Fibroblast of skin of right quadriceps (primary cell): Measurements from ENCODE around the gene SIKE1.
"Not testable (repeated sequence)": the region's sequence is repeated elsewhere in the genome, so short reads cannot be mapped to it uniquely, and the experiment has no call there.

ENCODE experiments used
- DNase-seq: peaks from one replicate; pipeline ENCODE4 v3.0.0-alpha.2; 2013

Gene SIKE1

GRCh38 chr1:114755006-114755931, 25.2 kb downstream of the SIKE1 start:
- peak; percentile 10 for DNase-seq

DNA sequence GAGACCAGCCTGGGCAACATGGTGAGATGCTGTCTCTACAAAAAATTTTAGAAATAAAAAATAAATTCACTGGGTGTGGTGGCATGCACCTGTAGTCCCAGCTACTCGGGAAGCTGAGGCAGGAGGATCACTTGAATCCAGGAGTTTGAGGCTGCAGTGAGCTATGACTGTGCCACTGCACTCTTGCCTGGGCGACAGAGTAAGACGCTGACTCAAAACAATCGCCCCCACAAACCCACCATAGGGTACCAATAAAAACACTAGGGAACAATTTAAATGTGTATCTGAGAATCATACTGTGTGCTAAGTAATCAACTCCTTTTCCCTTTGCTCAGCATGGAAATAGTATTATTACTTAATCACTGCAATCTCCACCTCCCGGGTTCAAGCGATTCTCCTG, 26.8 kb downstream of the SIKE1 start:
- not testable (repeated sequence) for DNase-seq

DNA sequence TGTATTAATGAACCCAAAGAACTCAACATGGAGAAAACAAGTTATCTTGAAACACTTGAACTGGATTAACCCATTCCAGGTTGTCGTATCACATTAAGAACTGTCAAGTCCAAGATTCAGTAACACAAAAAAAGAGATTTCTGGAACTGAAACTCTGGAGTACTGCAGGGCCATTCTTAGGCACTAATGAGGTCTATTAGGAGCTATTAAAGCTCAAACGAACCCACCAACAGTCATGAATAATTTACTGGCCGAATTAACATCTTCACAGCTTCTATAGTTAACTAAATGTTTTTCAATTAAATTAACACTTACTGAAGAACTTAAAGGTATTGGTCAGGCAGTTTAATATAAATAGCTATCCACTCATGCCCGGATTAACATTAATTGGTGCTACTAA, 27.3 kb downstream of the SIKE1 start:
- DNase-seq = no peak

GRCh38 chr1:114750780-114751179, 29.7 kb downstream of the SIKE1 start:
- DNase-seq = no peak

- no peak for DNase-seq
Measured at GRCh38 chr1:114749835-114750234, 30.6 kb downstream of the SIKE1 start.

DNA sequence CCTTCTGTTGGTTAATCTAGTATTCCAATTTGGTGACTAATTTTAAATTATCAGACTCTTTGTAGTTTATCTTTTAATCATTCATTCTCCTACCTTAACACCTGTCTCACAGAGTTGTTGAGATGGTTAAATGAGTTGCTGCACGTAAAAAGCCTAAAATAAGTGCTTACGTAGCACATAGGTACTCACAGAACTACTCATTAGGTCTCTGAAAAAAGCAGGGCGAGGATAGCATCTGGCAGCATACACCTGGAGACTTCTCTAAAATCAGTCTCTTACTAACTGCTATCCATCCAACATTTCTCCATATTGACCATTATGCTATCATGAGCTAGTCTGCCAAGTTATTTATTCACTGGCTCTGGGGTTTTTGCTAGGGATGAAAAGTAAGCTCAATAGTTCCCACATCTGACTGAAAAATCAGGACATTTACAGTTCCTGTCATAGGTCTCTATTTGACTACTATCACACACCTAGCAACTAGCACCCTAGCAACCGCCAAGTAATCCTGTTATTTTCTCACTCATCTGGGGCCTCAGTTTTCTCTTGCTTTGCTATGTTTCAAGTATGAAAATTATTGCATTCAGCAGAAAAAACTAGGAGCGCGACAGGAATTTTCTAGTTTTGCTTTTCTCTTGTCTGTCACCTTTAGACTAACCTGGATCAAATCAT, 33.9 kb downstream of the SIKE1 start:
- no peak for DNase-seq

DNA sequence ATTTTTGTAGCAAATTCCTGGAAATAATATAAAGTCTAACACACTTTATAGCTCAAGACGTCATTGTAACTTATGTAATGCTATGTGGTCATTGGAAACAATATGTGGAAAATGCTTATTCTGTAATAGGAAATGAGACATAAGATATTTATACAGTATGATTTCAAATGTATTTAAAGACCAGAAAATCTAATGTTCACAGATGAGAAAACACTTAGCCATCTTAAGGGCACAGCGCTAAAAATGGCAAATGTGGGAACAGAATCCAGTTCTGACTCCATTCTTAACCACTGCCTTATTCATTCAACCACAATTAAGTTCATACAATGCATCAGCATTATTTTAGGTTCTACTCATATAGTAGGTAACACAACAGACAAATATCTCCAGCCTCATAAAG, 35.2 kb downstream of the SIKE1 start:
- DNase-seq = peak; percentile 25

GRCh38 chr1:114741963-114742746, 38.3 kb downstream of the SIKE1 start:
- no peak for DNase-seq

- no peak for DNase-seq
Measured at GRCh38 chr1:114740331-114740730, 40.2 kb downstream of the SIKE1 start.

DNA sequence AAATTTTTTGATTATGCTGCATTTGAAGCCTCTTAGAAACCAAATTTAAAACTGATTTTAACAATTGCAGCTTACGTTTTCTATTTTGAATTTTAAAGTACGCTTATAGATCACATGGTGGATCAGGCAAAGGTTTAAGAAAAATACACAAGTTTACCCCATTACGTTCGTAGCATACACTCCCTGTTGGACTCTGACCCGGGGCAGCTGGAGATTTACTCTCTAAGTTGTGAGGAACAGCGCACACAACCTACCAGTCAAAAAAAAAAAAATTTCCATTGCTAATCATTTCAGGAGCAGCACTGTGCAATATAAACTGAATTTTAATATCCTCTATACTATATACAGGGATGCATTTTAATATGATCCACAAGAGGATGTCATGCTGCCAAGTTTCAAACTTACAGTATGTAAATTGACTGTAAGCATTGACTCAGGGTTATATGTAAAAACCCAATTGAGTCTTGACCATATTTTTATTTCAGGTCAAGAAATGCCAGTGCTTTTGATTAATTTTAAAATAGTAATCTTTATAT, 43.1 kb downstream of the SIKE1 start:
- DNase-seq = no peak

DNA sequence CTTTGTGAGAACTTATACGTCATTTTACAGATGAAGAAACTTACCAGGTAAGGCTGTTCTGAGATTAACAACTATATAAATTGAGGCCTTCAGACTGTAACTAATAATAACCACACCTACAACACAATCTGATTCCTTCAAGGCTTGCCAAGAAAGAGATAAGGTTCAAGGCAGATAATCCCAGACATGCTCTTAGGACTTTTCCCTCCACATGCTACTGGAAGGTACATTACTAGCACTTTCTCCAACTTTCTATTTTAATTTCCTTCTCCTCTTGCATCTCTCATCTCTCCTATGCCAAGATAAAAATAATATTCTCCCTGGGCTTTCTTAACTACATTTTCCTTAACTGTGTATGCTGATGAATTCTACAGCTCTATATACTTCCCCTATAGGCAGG, 45.0 kb downstream of the SIKE1 start:
- DNase-seq = no peak

DNA sequence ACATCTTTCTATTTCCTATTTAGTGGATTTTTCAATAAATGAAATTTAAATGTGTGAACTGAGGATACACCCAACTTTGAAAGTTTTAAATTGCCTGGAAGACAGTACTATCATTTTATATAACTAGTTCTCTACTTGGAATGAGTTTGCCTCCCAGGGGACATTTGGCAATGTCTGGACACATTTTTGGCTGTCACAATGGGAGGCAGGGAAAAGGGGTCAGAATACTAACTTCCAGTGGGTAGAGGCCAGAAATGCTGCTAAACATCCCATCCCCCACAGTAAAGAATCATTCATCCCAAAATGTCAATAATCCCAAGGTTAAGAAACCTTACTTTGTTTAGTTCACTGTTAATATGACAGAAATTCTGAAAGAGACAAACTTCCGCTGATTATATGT, 50.7 kb downstream of the SIKE1 start:
- no peak for DNase-seq

GRCh38 chr1:114728553-114728952, 51.9 kb downstream of the SIKE1 start:
- no peak for DNase-seq

DNA sequence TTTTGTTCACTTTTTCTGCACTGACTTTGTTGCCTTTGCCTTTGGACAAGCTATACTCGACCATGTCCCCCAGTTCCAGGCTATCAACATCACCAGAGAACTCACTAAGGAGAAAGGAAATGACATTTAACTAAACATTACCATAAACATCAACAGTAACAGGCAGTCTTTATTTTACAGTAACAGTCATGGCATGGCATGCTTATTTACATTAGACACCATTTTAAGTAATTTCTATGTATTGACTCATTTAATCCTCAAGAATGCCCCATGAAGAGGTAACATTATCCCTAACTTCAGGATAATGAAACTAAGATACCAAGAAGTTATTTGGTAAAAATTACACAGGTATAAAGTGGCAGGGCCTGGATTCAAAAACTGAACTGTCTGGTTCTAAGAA, 55.3 kb downstream of the SIKE1 start:
- no peak for DNase-seq

GRCh38 chr1:114723915-114724314, 56.6 kb downstream of the SIKE1 start:
- DNase-seq = no peak

DNA sequence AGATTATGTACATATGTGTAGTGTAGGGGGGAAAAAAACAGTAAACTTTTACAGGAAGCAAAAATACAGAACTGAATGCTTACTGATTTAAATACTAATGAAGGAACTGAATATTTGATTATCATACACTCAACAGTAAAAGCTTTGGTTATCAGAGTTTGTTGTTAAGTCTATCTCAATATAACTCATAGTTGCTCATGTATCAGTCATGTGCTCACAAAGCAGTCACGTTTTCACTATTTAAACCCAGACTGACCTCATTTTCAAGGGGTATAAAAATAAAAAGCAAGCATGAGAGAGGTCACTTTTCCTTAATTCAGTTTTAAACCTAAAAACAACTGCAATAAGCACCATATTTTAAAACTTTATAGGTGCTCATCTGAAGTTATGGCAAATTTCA, 57.0 kb downstream of the SIKE1 start:
- no peak for DNase-seq

- no peak for DNase-seq
Measured at GRCh38 chr1:114720492-114720891, 60.0 kb downstream of the SIKE1 start.
